A673 (cell line): ENCODE measurements around the gene CNNM2. TPM values are rescaled to one million over a fixed set of nuclear protein-coding genes. Genes with fewer than 3 reads are reported as not detected.

Source experiments
- BruUV-seq: library from RNA; stranded (reverse); fragments of 400-500 nt; replicated peaks from 2 replicates; lab custom pipeline; 2021; lab: Mats Ljungman, UMichigan
- CTCF ChIA-PET: fragments of 300-600 bp; sonication (Branson Sonifier 250); formaldehyde crosslinking; loops from one replicate; lab custom pipeline; 2022; ENCODE audit warnings: antibody characterized with exemption; lab: Charles Lee
- POLR2A ChIA-PET: fragments of 300-600 bp; sonication (Branson Sonifier 250); formaldehyde crosslinking; loops from one replicate; lab custom pipeline; 2022; ENCODE audit warnings: antibody characterized with exemption; ENCODE audit not compliant: low non-redundant PET; lab: Charles Lee
- DNase-seq: peaks from one replicate; pipeline ENCODE4 v3.0.0-alpha.2; 2015; ENCODE audit warnings: low spot score
- H3K27ac ChIP-seq: fragments of 200-600 bp; sonication (generic); 2 replicates; pipeline ENCODE4 v1.5.1; 2016; ENCODE audit warnings: mixed run types, low read depth, mild to moderate bottlenecking, mixed read lengths, antibody characterized with exemption, low read length; ENCODE audit not compliant: poor library complexity, severe bottlenecking
- H3K27me3 ChIP-seq: fragments of 200-600 bp; sonication (generic); replicated peaks from 2 replicates; pipeline ENCODE4 v1.6.1; 2017; ENCODE audit warnings: mixed run types, low read depth, mild to moderate bottlenecking, mixed read lengths, antibody characterized with exemption, low read length; ENCODE audit not compliant: insufficient read depth, poor library complexity
- H3K36me3 ChIP-seq: fragments of 200-600 bp; sonication (generic); 2 replicates; pipeline ENCODE4 v1.6.1; 2016; ENCODE audit warnings: mixed run types, mild to moderate bottlenecking, mixed read lengths, antibody characterized with exemption, low read length; ENCODE audit not compliant: insufficient read depth, poor library complexity, severe bottlenecking
- H3K4me1 ChIP-seq: fragments of 200-600 bp; sonication (generic); 2 replicates; pipeline ENCODE4 v1.6.1; 2017; ENCODE audit warnings: mixed run types, mild to moderate bottlenecking, mixed read lengths, antibody characterized with exemption, low read length; ENCODE audit not compliant: insufficient read depth, poor library complexity, severe bottlenecking
- H3K4me3 ChIP-seq: fragments of 200-600 bp; sonication (generic); 2 replicates; pipeline ENCODE4 v1.5.1; 2016; ENCODE audit warnings: low read depth, mixed run types, mild to moderate bottlenecking, mixed read lengths, low read length; ENCODE audit not compliant: poor library complexity, severe bottlenecking
- H3K9me3 ChIP-seq: fragments of 200-600 bp; sonication (generic); 2 replicates; pipeline ENCODE4 v1.6.1; 2016; ENCODE audit warnings: mixed run types, low read depth, mild to moderate bottlenecking, mixed read lengths, antibody characterized with exemption, low read length; ENCODE audit not compliant: poor library complexity, severe bottlenecking
- CTCF ChIP-seq: fragments of 300-800, 200-600 bp; sonication (generic); conservative IDR thresholded peaks from 2 replicates; pipeline ENCODE4 v1.5.1; 2017; ENCODE audit warnings: low read depth, mild to moderate bottlenecking, antibody characterized with exemption, low read length, moderate library complexity, mixed read lengths
- EZH2 ChIP-seq: fragments of 200-600 bp; sonication (generic); IDR thresholded peaks from 2 replicates; pipeline ENCODE4 v1.6.1; 2017; ENCODE audit warnings: borderline replicate concordance, low read depth, mild to moderate bottlenecking, mixed read lengths, antibody characterized with exemption, low read length; ENCODE audit not compliant: poor library complexity, severe bottlenecking
- intact Hi-C: fragments of 100-400 bp; cut with micrococcal nuclease; formaldehyde crosslinking; loops from one replicate; pipeline ENCODE4 v1.10.0; 2022; ENCODE audit not compliant: unreplicated experiment
- total RNA-seq: library from RNA; stranded (reverse); gene quantifications from 2 replicates; pipeline ENCODE4 v1.2.3, GENCODE V29; 2021

Gene CNNM2
- total RNA-seq, 1 experiment from 2014 or later: 4.8 TPM

GRCh38 chr10:102945449-102945848 is 27.4 kb downstream of the CNNM2 start:
- no peak for DNase-seq
- Histone ChIP-seq H3K27ac (no peak overlapping the region), H3K4me1 (no peaks in the 10 kb centered on the region), H3K27me3 (no peaks in the 10 kb centered on the region), H3K36me3 (no peaks in the 10 kb centered on the region), H3K4me3 (no peak overlapping the region), H3K9me3 (no peaks in the 10 kb centered on the region)
- no TSS peak for BruUV-seq
- CTCF ChIA-PET: no interaction called here
- no peak for TF ChIP-seq EZH2
- TF ChIP-seq CTCF: no peak
- intact Hi-C loops: no loop called here
- POLR2A ChIA-PET: no interaction called here

- no peak for DNase-seq
- ChIA-PET POLR2A (no interaction called here), CTCF (no interaction called here)
- Histone ChIP-seq H3K27me3 (no peaks in the 10 kb centered on the region), H3K4me1 (no peaks in the 10 kb centered on the region), H3K9me3 (no peaks in the 10 kb centered on the region), H3K4me3 (no peak overlapping the region), H3K36me3 (no peaks in the 10 kb centered on the region), H3K27ac (no peak overlapping the region)
- no TSS peak for BruUV-seq
- no peak for TF ChIP-seq EZH2
- TF ChIP-seq CTCF: no peak
- intact Hi-C loops: no loop called here
Measured at GRCh38 chr10:102945962-102946361, 27.9 kb downstream of the CNNM2 start.

DNA sequence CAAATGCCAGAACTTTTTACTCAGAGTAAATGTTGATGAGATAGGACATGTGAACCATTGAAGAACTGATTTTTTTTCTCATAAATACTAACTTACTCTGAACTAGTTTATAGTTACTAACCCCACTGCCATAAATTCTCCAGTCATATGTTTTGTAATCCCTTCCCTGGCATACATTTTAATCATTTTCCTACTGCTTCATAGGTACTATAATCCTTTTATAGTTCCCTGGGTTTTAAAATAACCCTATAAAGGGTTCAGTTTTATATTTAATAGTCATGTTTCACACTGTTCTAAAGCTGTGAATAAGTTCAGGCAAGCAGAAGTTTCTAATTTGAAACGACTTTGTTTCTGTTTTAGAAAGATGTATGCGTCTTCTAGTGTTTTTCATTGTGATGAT is 28.9 kb downstream of the CNNM2 start:
- Histone ChIP-seq H3K27me3 (no peaks in the 10 kb centered on the region), H3K4me1 (no peaks in the 10 kb centered on the region), H3K4me3 (no peak overlapping the region), H3K36me3 (no peaks in the 10 kb centered on the region), H3K9me3 (no peaks in the 10 kb centered on the region), H3K27ac (no peak overlapping the region)
- intact Hi-C loops: no loop called here
- BruUV-seq: no TSS peak
- no peak for TF ChIP-seq CTCF
- TF ChIP-seq EZH2: no peak
- no peak for DNase-seq
- CTCF ChIA-PET: no interaction called here
- POLR2A ChIA-PET: no interaction called here
